K562 (cell line): ENCODE measurements around the gene PEPD. TPM values are rescaled to one million over a fixed set of nuclear protein-coding genes. Genes with fewer than 3 reads are reported as not detected.
A peak's percentile ranks its signal among the peaks of the same experiment; 100 is the strongest.

Experiments
- ATAC-seq: fragments of 200-7000 bp; cut with Tn5 transposase; 3 replicates; pipeline ENCODE4 v1.9.1; 2020; ENCODE audit warnings: moderate library complexity
- BruUV-seq: library from RNA; stranded (reverse); fragments of 400-500 nt; replicated peaks from 2 replicates; lab custom pipeline; 2021; lab: Mats Ljungman, UMichigan
- CTCF ChIA-PET: fragments of 300-600 bp; formaldehyde crosslinking; extraction: SDS; loops from one replicate; lab custom pipeline; 2021; ENCODE audit warnings: low intra/inter-chr PET ratio; lab: Yijun Ruan, JAX
- POLR2A ChIA-PET: fragments of 300-600, 350-650 bp; sonication (Branson Sonifier 250); formaldehyde crosslinking; extraction: SDS; loops from one replicate; lab custom pipeline; 2021; ENCODE audit warnings: antibody characterized with exemption, inconsistent platforms; lab: Yijun Ruan, JAX
- DNase-seq, 4 experiments: peaks; one replicate each; pipeline versions ENCODE4 v3.0.0 to v3.0.0-alpha.2; 2011 to 2018; ENCODE audit warnings: low spot score in 3 of 4, mixed read lengths in 3 of 4; ENCODE audit errors: extremely low read depth in 1 of 4
- FAIRE-seq: peaks from 2 replicates; lab custom pipeline; 2011; peaks lifted over from hg19 to GRCh38; lab: Jason Lieb, UNC
- H2AFZ ChIP-seq: 2 replicates; pipeline ENCODE4 v1.6.0; 2011; ENCODE audit warnings: low read depth, low read length, control low read depth, inconsistent platforms
- H3K27ac ChIP-seq: fragments of 200-600 bp; 3 replicates; pipeline ENCODE4 v1.8.0; 2011; ENCODE audit warnings: low read depth, mild to moderate bottlenecking, control low read depth, inconsistent platforms, low read length, moderate library complexity, mixed read lengths; ENCODE audit errors: extremely low read depth
- H3K27me3 ChIP-seq, 2 experiments: fragments of 300-600 bp in 1 of 2; 2 replicates in 1 of 2; 3 replicates in 1 of 2; pipeline versions ENCODE4 v1.6.0 to v1.8.0; 2011; ENCODE audit warnings: inconsistent platforms in 2 of 2, low read length in 2 of 2, mild to moderate bottlenecking in 1 of 2, mixed read lengths in 1 of 2, moderate library complexity in 1 of 2; ENCODE audit not compliant: control insufficient read depth in 2 of 2, insufficient read depth in 2 of 2
- H3K36me3 ChIP-seq: fragments of 300-600 bp; 3 replicates; pipeline ENCODE4 v1.8.0; 2011; ENCODE audit warnings: mild to moderate bottlenecking, low read length, inconsistent platforms; ENCODE audit not compliant: control insufficient read depth, insufficient read depth
- H3K4me1 ChIP-seq, 2 experiments: fragments of 200-600 bp in 1 of 2; replicated peaks in 1 of 2; 2 replicates in 1 of 2; 3 replicates in 1 of 2; pipeline versions ENCODE4 v1.5.1 to v1.8.0; 2011; ENCODE audit warnings: inconsistent platforms in 2 of 2, low read length in 2 of 2, mild to moderate bottlenecking in 1 of 2, mixed read lengths in 1 of 2, moderate library complexity in 1 of 2; ENCODE audit not compliant: control insufficient read depth in 2 of 2, insufficient read depth in 2 of 2
- H3K4me2 ChIP-seq: 2 replicates; pipeline ENCODE4 v1.6.1; 2011; ENCODE audit warnings: low read length, control low read depth, inconsistent platforms, mixed read lengths; ENCODE audit not compliant: insufficient read depth
- H3K4me3 ChIP-seq: fragments of 200-600 bp; sonication (generic), shearing (Covaris generic); 2 replicates; pipeline ENCODE4 v1.5.1; 2016; ENCODE audit warnings: control low read depth, inconsistent platforms
- H3K79me2 ChIP-seq: fragments of 200-600 bp; 3 replicates; pipeline ENCODE4 v1.8.0; 2011; ENCODE audit warnings: low read length, inconsistent platforms; ENCODE audit not compliant: control insufficient read depth, insufficient read depth
- H3K9ac ChIP-seq, 2 experiments: 2 replicates each; pipeline versions ENCODE4 v1.6.0 to v1.6.1; 2011; ENCODE audit warnings: low read depth in 2 of 2, low read length in 2 of 2, control low read depth in 1 of 2, inconsistent platforms in 1 of 2, mild to moderate bottlenecking in 1 of 2, mixed read lengths in 1 of 2; ENCODE audit not compliant: insufficient read depth in 1 of 2
- H3K9me1 ChIP-seq: one replicate; pipeline ENCODE4 v1.6.0; 2011; ENCODE audit warnings: inconsistent platforms, mild to moderate bottlenecking, low read length, moderate library complexity; ENCODE audit not compliant: control insufficient read depth, insufficient read depth
- H3K9me3 ChIP-seq: replicated peaks from 2 replicates; pipeline ENCODE4 v1.5.1; 2011; ENCODE audit warnings: low read depth, low read length, inconsistent platforms; ENCODE audit not compliant: control insufficient read depth, insufficient read depth
- H4K20me1 ChIP-seq: replicated peaks from 2 replicates; pipeline ENCODE4 v1.6.1; 2011; ENCODE audit warnings: low read length, inconsistent platforms, mixed read lengths; ENCODE audit not compliant: control insufficient read depth, insufficient read depth
- BHLHE40 ChIP-seq: IDR thresholded peaks from 2 replicates; pipeline ENCODE4 v1.6.1; 2011; ENCODE audit warnings: low read length, improper control_type of control experiment
- E2F6 ChIP-seq, 2 experiments: IDR thresholded peaks; 2 replicates each; pipeline ENCODE4 v1.6.1; 2011; ENCODE audit warnings: borderline replicate concordance in 1 of 2, control low read depth in 1 of 2, low read depth in 1 of 2, low read length in 1 of 2, mild to moderate bottlenecking in 1 of 2, mixed read lengths in 1 of 2, moderate library complexity in 1 of 2; ENCODE audit not compliant: insufficient read depth in 1 of 2, insufficient read length in 1 of 2, poor library complexity in 1 of 2, severe bottlenecking in 1 of 2; ENCODE audit errors: extremely low read depth in 1 of 2
- NFIC ChIP-seq: fragments of 450-650 bp; IDR thresholded peaks from 2 replicates; pipeline ENCODE4 v1.6.1; 2017; ENCODE audit warnings: mild to moderate bottlenecking, inconsistent platforms
- NR4A1 ChIP-seq, 2 experiments: fragments of 250-450 bp in 1 of 2; fragments of 450-650 bp in 1 of 2; sonication (Bioruptor Pico) in 1 of 2; IDR thresholded peaks; 2 replicates each; pipeline versions ENCODE4 v1.4.0 to v1.6.1; 2016 to 2020; ENCODE audit warnings: mild to moderate bottlenecking in 2 of 2, missing compliant biosample characterization in 1 of 2, missing genetic modification characterization in 1 of 2, moderate library complexity in 1 of 2
- USF2 ChIP-seq: sonication (generic); formaldehyde crosslinking; IDR thresholded peaks from 2 replicates; pipeline ENCODE4 v1.5.0; 2020; ENCODE audit warnings: missing genetic modification reagents
- ZNF232 ChIP-seq: sonication (generic); formaldehyde crosslinking; IDR thresholded peaks from 2 replicates; pipeline ENCODE4 v1.8.0; 2022; ENCODE audit warnings: mild to moderate bottlenecking, missing genetic modification reagents
- WGBS: fragments of 100-300 bp; shearing (Covaris generic); methylation state at CpG from one replicate; pipeline ENCODE4 v1.1.6; 2016; ENCODE audit warnings: low coverage, mixed read lengths; ENCODE audit not compliant: insufficient coverage; ENCODE audit errors: missing lambda C conversion rate; 5-methylcytosine and 5-hydroxymethylcytosine counted together
- in situ Hi-C: fragments of 300-500 bp; cut with MboI; formaldehyde crosslinking; loops from 4 replicates; pipeline ENCODE4 v1.15.0; 2018; ENCODE audit warnings: inconsistent platforms, mixed read lengths
- intact Hi-C: fragments of 100-400 bp; cut with micrococcal nuclease; formaldehyde crosslinking; loops from 2 replicates; pipeline ENCODE4 v1.14.2; 2022
- polyA plus RNA-seq, 8 experiments: library from polyadenylated mRNA; depleted of rRNA in 4 of 8; stranded (reverse) in 5 of 8; unstranded in 3 of 8; fragments of >200 nt; fragmentation: Nextera tagmentation in 2 of 8; fragmentation: Illumina TruSeq in 1 of 8; extraction: Ambion mirVana in 2 of 8; extraction: Trizol in 1 of 8; gene quantifications; 2 replicates each; pipeline versions ENCODE4 v1.2.1 to v1.2.3, GENCODE V29; 2011 to 2014; ENCODE audit warnings: inconsistent platforms in 1 of 8, missing spikeins in 1 of 8
- total RNA-seq, 7 experiments: library from RNA; depleted of rRNA in 6 of 7; stranded (reverse); fragments of >200 nt in 6 of 7; fragmentation: Illumina TruSeq in 2 of 7; extraction: Trizol in 2 of 7; gene quantifications; 2 replicates each; pipeline versions ENCODE4 v1.2.1 to v1.2.3, GENCODE V29; 2011 to 2021; ENCODE audit warnings: low replicate concordance in 1 of 7

PEPD gene
- total and polyA plus RNA-seq, 9 of the 15 experiments (the other 6 are each of a cell fraction or from before 2014, with no cell fraction given), result 1.3 to 19.2 (median 16.0) TPM

- no TSS peak for BruUV-seq
- ChIA-PET CTCF (interaction anchor here (0.6 to 0.7 kb wide), 2 partner anchors 17 to 734 kb away, joined by 3 read pairs; no protein-coding TSS in a partner anchor), POLR2A (interaction anchor here (0.5 to 1.8 kb wide), 8 partner anchors 10 to 290 kb away, joined by 3 to 11 read pairs (median 4); partner anchors contain the start of gene CEBPG)
- peak in 2 of 4 experiments; percentile 38 to 41 for DNase-seq
- H3K4me1 ChIP-seq, result peaks cover 0 to 65% of the 10 kb centered on the region in 2 experiments; a peak in 2 of 5 replicates
- ATAC-seq, result peak; percentile 11; the same call in 2 of the 3 replicates
- no peak overlapping the region for H3K27ac ChIP-seq
- H3K9me1 ChIP-seq, result peaks cover 2% of the 10 kb centered on the region
- 56% methylated on average over 27 of the region's 39 CpGs for WGBS
- no peak overlapping the region for H3K4me2 ChIP-seq
- H3K9ac ChIP-seq, result no peak overlapping the region
- no peak for FAIRE-seq
- no peaks in the 10 kb centered on the region for H3K79me2 ChIP-seq
- H3K36me3 ChIP-seq, result no peaks in the 10 kb centered on the region
- H3K4me3 ChIP-seq, result no peak overlapping the region
- H3K9me3 ChIP-seq, result no peaks in the 10 kb centered on the region
- intact Hi-C loops (no loop called here), in situ Hi-C loops (no loop called here)
- no peaks in the 10 kb centered on the region for H3K27me3 ChIP-seq
- H4K20me1 ChIP-seq, result peaks cover 39% of the 10 kb centered on the region
- no peak overlapping the region for H2AFZ ChIP-seq
- TF ChIP-seq USF2 (CRISPR knock-in tag) (0 out of 2 replicates have a peak, but pooled peaks have one; percentile 11), NR4A1 (CRISPR knock-in tag; IDR thresholded peaks at IDR 0.05) (no peak), NR4A1 (tag; IDR thresholded peaks at IDR 0.05) (no peak), E2F6 (IDR thresholded peaks at IDR 0.05; ENCODE audit: borderline replicate concordance in 1 of 2, extremely low read depth in 1 of 2, insufficient read depth in 1 of 2, insufficient read length in 1 of 2, low read depth in 1 of 2, low read length in 1 of 2, poor library complexity in 1 of 2, severe bottlenecking in 1 of 2) (peak in 1 of 2 experiments; percentile 23), BHLHE40 (0 out of 2 replicates have a peak, but pooled peaks have one; percentile 23), NFIC (peak; percentile 80), ZNF232 (no peak)
Measured at GRCh38 chr19:33392341-33393285, 129.0 kb downstream of the PEPD start.
